Right renal cortex interstitium (tissue), 3 donors: Measurements from ENCODE around the gene AGPAT3. TPM values are rescaled to one million over a fixed set of nuclear protein-coding genes. Genes with fewer than 3 reads are reported as not detected.

Experiments used
- DNase-seq, 3 donors: peaks; one replicate each; pipeline ENCODE4 v3.0.0-alpha.2; 2013; ENCODE audit warnings: low read depth in 3 of 3, low spot score in 2 of 3
- polyA plus RNA-seq, 3 donors: library from polyadenylated mRNA; unstranded; fragments of 120-200 nt; gene quantifications; one replicate each; pipeline ENCODE4 v1.2.1, GENCODE V29; 2013; ENCODE audit not compliant: insufficient read length in 3 of 3

The AGPAT3 gene
- polyA plus RNA-seq, 3 donors: 45.5 to 61.4 (median 52.8) TPM

GRCh38 chr21:43861706-43862105 is 3.3 kb upstream of the AGPAT3 start:
- no peak for DNase-seq

GRCh38 chr21:43864313-43864961 is 586 bp upstream of the AGPAT3 start:
- DNase-seq: no peak

- DNase-seq: no peak
Observed at GRCh38 chr21:43865540-43866259, 677 bp downstream of the AGPAT3 start.

GRCh38 chr21:43866260-43866629 is 1.2 kb downstream of the AGPAT3 start:
- peak in 1 of 3 donors; percentile 43 for DNase-seq

- DNase-seq: no peak
Observed at GRCh38 chr21:43866659-43867331, 1.8 kb downstream of the AGPAT3 start.

GRCh38 chr21:43867332-43867703 is 2.3 kb downstream of the AGPAT3 start:
- DNase-seq: no peak

GRCh38 chr21:43867948-43868347 is 2.9 kb downstream of the AGPAT3 start:
- no peak for DNase-seq

GRCh38 chr21:43868461-43868860 is 3.4 kb downstream of the AGPAT3 start:
- no peak for DNase-seq

GRCh38 chr21:43869486-43870325 is 4.7 kb downstream of the AGPAT3 start:
- DNase-seq: no peak

GRCh38 chr21:43871487-43871886 is 6.5 kb downstream of the AGPAT3 start:
- DNase-seq: no peak

- no peak for DNase-seq
Observed at GRCh38 chr21:43872531-43873197, 7.6 kb downstream of the AGPAT3 start.

GRCh38 chr21:43873673-43874072 is 8.7 kb downstream of the AGPAT3 start:
- DNase-seq: no peak

GRCh38 chr21:43874085-43874805 is 9.2 kb downstream of the AGPAT3 start:
- DNase-seq: no peak

- DNase-seq: no peak
Observed at GRCh38 chr21:43876605-43877004, 11.6 kb downstream of the AGPAT3 start.

GRCh38 chr21:43877936-43878575 is 13.0 kb downstream of the AGPAT3 start:
- DNase-seq: no peak

- DNase-seq: no peak
Observed at GRCh38 chr21:43879348-43880110, 14.5 kb downstream of the AGPAT3 start.

GRCh38 chr21:43880111-43880985 is 15.3 kb downstream of the AGPAT3 start:
- no peak for DNase-seq

GRCh38 chr21:43881283-43881682 is 16.3 kb downstream of the AGPAT3 start:
- no peak for DNase-seq
